ENCODE results near the gene HOXD9. TPM values are rescaled to one million over a fixed set of nuclear protein-coding genes. Genes with fewer than 3 reads are reported as not detected.

Gene HOXD9
- total RNA-seq, 4 donors from 2014 or later: 0.47 to 2.9 (median 1.2) TPM

DNA sequence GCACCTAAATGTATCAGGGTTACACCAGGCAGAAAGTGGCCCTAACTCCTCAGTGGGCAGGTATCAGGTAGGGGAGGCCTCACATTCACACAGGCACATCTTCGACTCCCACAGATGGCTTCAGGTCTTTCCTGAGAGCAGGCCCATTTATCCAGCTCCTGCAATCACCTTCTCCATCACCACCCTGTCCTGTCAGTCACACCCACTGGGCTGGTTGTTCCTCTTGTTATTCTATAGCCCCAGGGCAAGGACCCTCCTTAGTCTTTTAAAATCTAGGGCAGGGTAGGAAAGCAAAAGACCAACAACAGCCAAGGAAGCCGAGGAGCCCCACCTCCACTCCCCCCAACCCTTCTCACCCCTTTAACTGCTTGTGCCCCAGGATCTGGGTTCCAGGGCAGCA lies 19.8 kb downstream of the HOXD9 start:
- ATAC-seq: no peak
- H3K4me3 ChIP-seq: no peak overlapping the region
- TF ChIP-seq, protein P1, sequence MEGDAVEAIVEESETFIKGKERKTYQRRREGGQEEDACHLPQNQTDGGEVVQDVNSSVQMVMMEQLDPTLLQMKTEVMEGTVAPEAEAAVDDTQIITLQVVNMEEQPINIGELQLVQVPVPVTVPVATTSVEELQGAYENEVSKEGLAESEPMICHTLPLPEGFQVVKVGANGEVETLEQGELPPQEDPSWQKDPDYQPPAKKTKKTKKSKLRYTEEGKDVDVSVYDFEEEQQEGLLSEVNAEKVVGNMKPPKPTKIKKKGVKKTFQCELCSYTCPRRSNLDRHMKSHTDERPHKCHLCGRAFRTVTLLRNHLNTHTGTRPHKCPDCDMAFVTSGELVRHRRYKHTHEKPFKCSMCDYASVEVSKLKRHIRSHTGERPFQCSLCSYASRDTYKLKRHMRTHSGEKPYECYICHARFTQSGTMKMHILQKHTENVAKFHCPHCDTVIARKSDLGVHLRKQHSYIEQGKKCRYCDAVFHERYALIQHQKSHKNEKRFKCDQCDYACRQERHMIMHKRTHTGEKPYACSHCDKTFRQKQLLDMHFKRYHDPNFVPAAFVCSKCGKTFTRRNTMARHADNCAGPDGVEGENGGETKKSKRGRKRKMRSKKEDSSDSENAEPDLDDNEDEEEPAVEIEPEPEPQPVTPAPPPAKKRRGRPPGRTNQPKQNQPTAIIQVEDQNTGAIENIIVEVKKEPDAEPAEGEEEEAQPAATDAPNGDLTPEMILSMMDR (IDR thresholded peaks at IDR 0.05): no peak
- TF ChIP-seq EP300 (IDR thresholded peaks at IDR 0.05) (no peak), POLR2AphosphoS5 (IDR thresholded peaks at IDR 0.05) (no peak), POLR2A (IDR thresholded peaks at IDR 0.05) (no peak)
- H3K27me3 ChIP-seq: peaks cover 95% of the 10 kb centered on the region
- peaks cover 0 to 23% (median 8%) of the 10 kb centered on the region in 3 donors for H3K4me1 ChIP-seq
- no peaks in the 10 kb centered on the region for H3K36me3 ChIP-seq
- no peak overlapping the region for H3K27ac ChIP-seq
- 80% methylated on average over 1 of the region's 2 CpGs; no CpG with 5 or more reads in 1 of the 2 donors for WGBS, 2 donors (ENCODE audit: low coverage in 1 of 2)
- no peaks in the 10 kb centered on the region for H3K9me3 ChIP-seq

DNA sequence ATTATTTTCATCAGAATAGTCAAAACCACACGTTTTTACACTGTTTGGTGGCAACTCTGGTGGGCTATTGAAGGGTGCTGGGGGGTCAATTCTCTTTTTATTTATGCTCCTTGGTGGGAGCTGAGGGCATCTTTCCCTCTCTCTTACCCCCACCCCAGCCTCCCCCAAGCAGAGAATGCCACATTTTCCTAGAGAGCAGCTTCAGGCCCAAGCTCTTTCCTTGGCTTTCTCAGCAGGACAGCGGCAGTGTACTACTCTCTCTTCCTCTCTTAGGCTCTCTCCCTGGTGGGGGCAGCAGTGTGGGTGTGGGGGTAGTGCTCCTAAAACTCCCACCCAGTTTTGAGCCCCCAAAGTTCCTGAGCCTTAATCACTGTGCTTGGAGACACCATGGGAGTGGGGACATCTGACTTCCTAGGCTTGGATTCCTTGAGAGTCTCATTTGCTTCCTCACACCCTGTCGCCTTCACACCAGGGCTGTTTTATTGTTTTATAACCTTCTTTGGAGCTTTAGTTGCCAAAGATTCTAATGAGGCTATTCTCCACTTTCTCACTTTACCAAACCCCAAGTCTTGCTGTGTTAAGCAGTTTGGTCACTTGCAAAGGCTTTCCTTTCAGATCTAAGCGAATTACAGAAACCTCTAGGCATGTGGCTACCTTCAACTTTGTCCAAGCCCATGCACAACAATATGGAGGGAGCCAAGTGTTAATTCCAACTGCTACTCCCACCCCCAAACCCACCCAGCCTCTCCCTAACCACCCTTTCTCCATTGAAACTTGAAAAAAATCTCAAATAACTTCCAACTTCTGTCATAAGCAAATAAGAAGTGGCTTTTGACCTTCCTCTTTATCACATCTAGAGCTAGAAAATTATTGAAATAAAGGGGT lies 22.8 kb downstream of the HOXD9 start:
- WGBS, 2 donors (ENCODE audit: low coverage in 1 of 2): 42 to 71% methylated on average over 3 to 4 of the region's 4 CpGs
- H3K9me3 ChIP-seq: no peaks in the 10 kb centered on the region
- H3K4me3 ChIP-seq: no peak overlapping the region
- no peaks in the 10 kb centered on the region for H3K36me3 ChIP-seq
- TF ChIP-seq POLR2A (IDR thresholded peaks at IDR 0.05): no peak
- no peak for TF ChIP-seq POLR2AphosphoS5 (IDR thresholded peaks at IDR 0.05)
- TF ChIP-seq, protein P1 (IDR thresholded peaks at IDR 0.05): no peak
- TF ChIP-seq EP300 (IDR thresholded peaks at IDR 0.05): no peak
- peaks cover 95% of the 10 kb centered on the region for H3K27me3 ChIP-seq
- peaks cover 0 to 11% (median under 1%) of the 10 kb centered on the region in 3 donors for H3K4me1 ChIP-seq
- H3K27ac ChIP-seq: no peak overlapping the region
- no peak for ATAC-seq

DNA sequence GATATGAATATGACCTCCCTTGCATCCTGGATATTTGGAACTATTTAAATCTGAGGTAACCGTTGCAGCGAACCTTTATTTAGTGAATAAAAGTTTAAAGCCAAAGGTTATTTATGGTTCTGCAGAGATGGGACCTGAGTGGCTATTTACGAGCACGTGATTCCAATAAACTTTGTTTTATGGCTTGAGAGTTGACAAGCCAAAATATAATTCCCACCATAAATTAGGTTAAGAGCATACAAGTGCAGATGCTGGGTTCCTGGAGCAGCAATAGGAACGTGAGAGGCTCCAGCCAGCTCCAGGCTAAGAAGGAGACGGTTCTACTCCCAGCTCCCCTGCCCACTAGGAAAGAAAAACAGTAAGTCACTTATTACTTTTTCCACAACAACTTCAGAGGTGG lies 23.6 kb downstream of the HOXD9 start:
- no peak for TF ChIP-seq POLR2AphosphoS5 (IDR thresholded peaks at IDR 0.05)
- TF ChIP-seq POLR2A (IDR thresholded peaks at IDR 0.05): no peak
- TF ChIP-seq, protein P1 (IDR thresholded peaks at IDR 0.05): no peak
- TF ChIP-seq EP300 (IDR thresholded peaks at IDR 0.05): no peak
- Histone ChIP-seq H3K4me1 (peaks cover 0 to 4% (median 0%) of the 10 kb centered on the region in 3 donors), H3K9me3 (no peaks in the 10 kb centered on the region), H3K36me3 (no peaks in the 10 kb centered on the region), H3K4me3 (no peak overlapping the region), H3K27me3 (peaks cover 95% of the 10 kb centered on the region), H3K27ac (no peak overlapping the region)
- WGBS, 2 donors (ENCODE audit: low coverage in 1 of 2): 30 to 43% methylated on average over 4 to 6 of the region's 6 CpGs
- ATAC-seq: no peak

DNA sequence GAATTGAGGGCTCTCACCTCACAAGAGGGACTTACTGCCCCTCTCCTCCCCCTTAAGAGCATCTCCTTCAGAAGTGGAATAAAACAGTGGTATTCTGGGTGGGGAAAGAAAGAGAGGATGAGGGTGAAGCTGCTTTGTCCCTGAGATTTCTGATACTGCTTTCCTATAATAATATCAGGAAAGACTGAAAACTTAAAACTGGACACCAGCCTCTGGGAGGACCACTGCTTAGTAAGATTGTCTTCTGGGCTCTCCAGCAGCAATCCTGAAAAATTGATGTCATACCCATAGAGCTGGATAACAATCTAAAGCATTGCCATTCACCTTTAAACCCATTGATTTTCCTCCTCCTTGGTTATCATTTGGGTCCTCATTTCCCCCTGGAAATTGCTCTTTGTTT lies 24.1 kb downstream of the HOXD9 start:
- Histone ChIP-seq H3K4me3 (no peak overlapping the region), H3K27ac (no peak overlapping the region), H3K4me1 (peaks cover 0 to 7% (median 0%) of the 10 kb centered on the region in 3 donors), H3K9me3 (no peaks in the 10 kb centered on the region), H3K27me3 (peaks cover 95% of the 10 kb centered on the region), H3K36me3 (no peaks in the 10 kb centered on the region)
- TF ChIP-seq EP300 (IDR thresholded peaks at IDR 0.05) (no peak), POLR2A (IDR thresholded peaks at IDR 0.05) (no peak), POLR2AphosphoS5 (IDR thresholded peaks at IDR 0.05) (no peak)
- TF ChIP-seq, protein P1 (IDR thresholded peaks at IDR 0.05): no peak
- ATAC-seq: no peak
